Osteoblast (primary cell): Measurements from ENCODE around the gene MRPL23. TPM values are rescaled to one million over a fixed set of nuclear protein-coding genes. Genes with fewer than 3 reads are reported as not detected.

ENCODE experiments used
- DNase-seq: peaks from one replicate; pipeline ENCODE4 v3.0.0; 2011; ENCODE audit warnings: low spot score, mixed read lengths; ENCODE audit not compliant: insufficient read length; ENCODE audit errors: missing footprints
- H2AFZ ChIP-seq: 2 replicates; pipeline ENCODE4 v1.6.0; 2011; ENCODE audit warnings: mild to moderate bottlenecking, low read length
- H3K27ac ChIP-seq: 2 replicates; pipeline ENCODE4 v1.5.1; 2011; ENCODE audit warnings: mild to moderate bottlenecking, low read depth, low read length, moderate library complexity
- H3K27me3 ChIP-seq: 2 replicates; pipeline ENCODE4 v1.6.0; 2012; ENCODE audit warnings: mild to moderate bottlenecking, control low read depth, inconsistent platforms, low read length, moderate library complexity; ENCODE audit not compliant: insufficient read depth
- H3K36me3 ChIP-seq: 2 replicates; pipeline ENCODE4 v1.5.1; 2011; ENCODE audit warnings: mild to moderate bottlenecking, low read length, control low read depth, moderate library complexity; ENCODE audit not compliant: insufficient read depth
- H3K4me1 ChIP-seq: 2 replicates; pipeline ENCODE4 v1.5.1; 2011; ENCODE audit warnings: mild to moderate bottlenecking, low read length, control low read depth, moderate library complexity; ENCODE audit not compliant: insufficient read depth
- H3K4me2 ChIP-seq: 2 replicates; pipeline ENCODE4 v1.6.0; 2011; ENCODE audit warnings: mild to moderate bottlenecking, low read length; ENCODE audit not compliant: insufficient read depth
- H3K4me3 ChIP-seq: fragments of 200-600 bp; sonication (generic); 3 replicates; pipeline ENCODE4 v1.5.1; 2012; ENCODE audit warnings: mild to moderate bottlenecking, low read length, inconsistent platforms; ENCODE audit not compliant: insufficient read depth
- H3K79me2 ChIP-seq: 2 replicates; pipeline ENCODE4 v1.6.0; 2012; ENCODE audit warnings: mild to moderate bottlenecking, low read length, control low read depth, inconsistent platforms; ENCODE audit not compliant: insufficient read depth
- H3K9me3 ChIP-seq: 2 replicates; pipeline ENCODE4 v1.5.1; 2011; ENCODE audit warnings: low read depth, low read length, control low read depth
- H4K20me1 ChIP-seq: 2 replicates; pipeline ENCODE4 v1.6.0; 2012; ENCODE audit warnings: mild to moderate bottlenecking, low read length, control low read depth; ENCODE audit not compliant: insufficient read depth
- CTCF ChIP-seq: IDR thresholded peaks from 2 replicates; pipeline ENCODE4 v1.5.1; 2011; ENCODE audit warnings: mild to moderate bottlenecking, low read depth, low read length, moderate library complexity; ENCODE audit errors: extremely low read depth
- total RNA-seq: library from RNA; depleted of rRNA; stranded (reverse); fragments of >200 nt; gene quantifications from 2 replicates; pipeline ENCODE4 v1.2.3, GENCODE V29; 2012

The MRPL23 gene
- total RNA-seq, 1 donor, result 94.5 TPM

GRCh38 chr11:1943576-1943975 lies 3.6 kb upstream of the MRPL23 start:
- H3K4me3 ChIP-seq, result peak overlapping the region; percentile 42
- H3K9me3 ChIP-seq, result no peaks in the 10 kb centered on the region
- H3K4me2 ChIP-seq, result peak overlapping the region; percentile 68
- H2AFZ ChIP-seq, result peak overlapping the region; percentile 59
- no peak for TF ChIP-seq CTCF
- peak; percentile 66 for DNase-seq
- H3K27ac ChIP-seq, result no peak overlapping the region
- peaks cover 10% of the 10 kb centered on the region for H3K4me1 ChIP-seq
- H3K36me3 ChIP-seq, result no peaks in the 10 kb centered on the region
- H3K27me3 ChIP-seq, result no peaks in the 10 kb centered on the region
- H3K79me2 ChIP-seq, result no peaks in the 10 kb centered on the region
- H4K20me1 ChIP-seq, result no peaks in the 10 kb centered on the region

- Histone ChIP-seq H3K27ac (no peak overlapping the region), H3K36me3 (no peaks in the 10 kb centered on the region), H3K4me2 (peak overlapping the region; percentile 68), H3K9me3 (no peaks in the 10 kb centered on the region), H3K4me1 (peaks cover 10% of the 10 kb centered on the region), H4K20me1 (no peaks in the 10 kb centered on the region), H3K27me3 (no peaks in the 10 kb centered on the region), H3K4me3 (peak overlapping the region; percentile 42), H2AFZ (peak overlapping the region; percentile 59), H3K79me2 (no peaks in the 10 kb centered on the region)
- no peak for TF ChIP-seq CTCF
- DNase-seq, result peak; percentile 85
Measured at GRCh38 chr11:1943977-1944376, 3.2 kb upstream of the MRPL23 start.

GRCh38 chr11:1947592-1948237 lies 583 bp downstream of the MRPL23 start:
- DNase-seq, result no peak
- no peak overlapping the region for H2AFZ ChIP-seq
- H3K9me3 ChIP-seq, result no peaks in the 10 kb centered on the region
- no peaks in the 10 kb centered on the region for H4K20me1 ChIP-seq
- no peak for TF ChIP-seq CTCF
- H3K4me3 ChIP-seq, result no peak overlapping the region
- no peaks in the 10 kb centered on the region for H3K79me2 ChIP-seq
- no peaks in the 10 kb centered on the region for H3K36me3 ChIP-seq
- no peak overlapping the region for H3K27ac ChIP-seq
- H3K4me2 ChIP-seq, result no peak overlapping the region
- peaks cover 10% of the 10 kb centered on the region for H3K4me1 ChIP-seq
- H3K27me3 ChIP-seq, result no peaks in the 10 kb centered on the region

GRCh38 chr11:1948389-1948788 lies 1.3 kb downstream of the MRPL23 start:
- Histone ChIP-seq H2AFZ (no peak overlapping the region), H3K27ac (no peak overlapping the region), H4K20me1 (no peaks in the 10 kb centered on the region), H3K9me3 (no peaks in the 10 kb centered on the region), H3K4me2 (no peak overlapping the region), H3K36me3 (no peaks in the 10 kb centered on the region), H3K79me2 (no peaks in the 10 kb centered on the region), H3K4me3 (no peak overlapping the region), H3K27me3 (no peaks in the 10 kb centered on the region), H3K4me1 (peaks cover 10% of the 10 kb centered on the region)
- no peak for TF ChIP-seq CTCF
- DNase-seq, result no peak
